Omental fat pad (tissue), 4 donors: ENCODE results near the gene R3HDML. TPM values are rescaled to one million over a fixed set of nuclear protein-coding genes. Genes with fewer than 3 reads are reported as not detected.

ENCODE experiments used
- ATAC-seq: fragments of 150-250 bp; one replicate; pipeline ENCODE4 v1.9.1; 2016; ENCODE audit warnings: mild to moderate bottlenecking, moderate library complexity; ENCODE audit not compliant: low FRiP score
- DNase-seq: peaks from one replicate; pipeline ENCODE4 v3.0.0-alpha.2; 2019; ENCODE audit warnings: low spot score
- CTCF ChIP-seq, 3 donors: fragments of 450-650 bp; IDR thresholded peaks; one replicate each; pipeline ENCODE4 v1.5.1; 2016 to 2017; ENCODE audit warnings: antibody characterized with exemption in 3 of 3, mild to moderate bottlenecking in 3 of 3, moderate library complexity in 2 of 3
- total RNA-seq, 4 donors: library from RNA; depleted of rRNA; stranded (reverse); fragments of >200 nt; gene quantifications; one replicate each; pipeline ENCODE4 v1.1.0, GENCODE V29; 2016

The R3HDML gene
- total RNA-seq, 4 donors from 2014 or later, result not detected

- no peak for DNase-seq
- no peak for TF ChIP-seq CTCF (IDR thresholded peaks at IDR 0.05)
- ATAC-seq, result no peak
Observed at GRCh38 chr20:44394452-44394701, 57.5 kb downstream of the R3HDML start.

GRCh38 chr20:44394702-44395460 is 58.0 kb downstream of the R3HDML start:
- ATAC-seq, result no peak
- no peak for TF ChIP-seq CTCF (IDR thresholded peaks at IDR 0.05)
- DNase-seq, result no peak

- DNase-seq (no peak), ATAC-seq (no peak)
- no peak for TF ChIP-seq CTCF (IDR thresholded peaks at IDR 0.05)
Observed at GRCh38 chr20:44395461-44396340, 58.9 kb downstream of the R3HDML start.

GRCh38 chr20:44396369-44397130 is 59.7 kb downstream of the R3HDML start:
- DNase-seq, result no peak
- TF ChIP-seq CTCF (IDR thresholded peaks at IDR 0.05), result no peak
- ATAC-seq, result no peak

- TF ChIP-seq CTCF (IDR thresholded peaks at IDR 0.05), result no peak
- ATAC-seq (no peak), DNase-seq (no peak)
Observed at GRCh38 chr20:44398335-44398734, 61.5 kb downstream of the R3HDML start.

GRCh38 chr20:44399446-44399845 is 62.6 kb downstream of the R3HDML start:
- TF ChIP-seq CTCF (IDR thresholded peaks at IDR 0.05), result no peak
- DNase-seq (no peak), ATAC-seq (no peak)
